ENCODE measurements around the gene JAML. TPM values are rescaled to one million over a fixed set of nuclear protein-coding genes. Genes with fewer than 3 reads are reported as not detected.

JAML gene
- total RNA-seq, 1 donor from 2014 or later = 0.13 TPM

- DNase-seq (ENCODE audit: low read depth, low spot score) = no peak
Observed at GRCh38 chr11:118168751-118169150, 56.1 kb downstream of the JAML start.

- DNase-seq (ENCODE audit: low read depth, low spot score) = no peak
Observed at GRCh38 chr11:118168316-118168715, 56.5 kb downstream of the JAML start.

- DNase-seq (ENCODE audit: low read depth, low spot score) = no peak
Observed at GRCh38 chr11:118167906-118168305, 56.9 kb downstream of the JAML start.

- no peak for DNase-seq (ENCODE audit: low read depth, low spot score)
Observed at GRCh38 chr11:118167253-118167652, 57.6 kb downstream of the JAML start.

GRCh38 chr11:118166641-118167040 lies 58.2 kb downstream of the JAML start:
- DNase-seq (ENCODE audit: low read depth, low spot score) = no peak

GRCh38 chr11:118164885-118165284 lies 59.9 kb downstream of the JAML start:
- DNase-seq (ENCODE audit: low read depth, low spot score) = no peak

- DNase-seq (ENCODE audit: low read depth, low spot score) = no peak
Observed at GRCh38 chr11:118163494-118163893, 61.3 kb downstream of the JAML start.

GRCh38 chr11:118162846-118163245 lies 62.0 kb downstream of the JAML start:
- DNase-seq (ENCODE audit: low read depth, low spot score) = no peak

- no peak for DNase-seq (ENCODE audit: low read depth, low spot score)
Observed at GRCh38 chr11:118161786-118162185, 63.0 kb downstream of the JAML start.

GRCh38 chr11:118157186-118157895 lies 67.5 kb downstream of the JAML start:
- DNase-seq (ENCODE audit: low read depth, low spot score) = no peak

- no peak for DNase-seq (ENCODE audit: low read depth, low spot score)
Observed at GRCh38 chr11:118156531-118157185, 68.2 kb downstream of the JAML start.

GRCh38 chr11:118155776-118156530 lies 68.9 kb downstream of the JAML start:
- DNase-seq (ENCODE audit: low read depth, low spot score) = no peak

- DNase-seq (ENCODE audit: low read depth, low spot score) = no peak
Observed at GRCh38 chr11:118154641-118155040, 70.2 kb downstream of the JAML start.

GRCh38 chr11:118153976-118154375 lies 70.8 kb downstream of the JAML start:
- no peak for DNase-seq (ENCODE audit: low read depth, low spot score)

- DNase-seq (ENCODE audit: low read depth, low spot score) = no peak
Observed at GRCh38 chr11:118153516-118153915, 71.3 kb downstream of the JAML start.

GRCh38 chr11:118152552-118153471 lies 72.0 kb downstream of the JAML start, which contains the start of gene SCN4B:
TSS of gene SCN4B (minus strand) at chr11:118152823. CDS start at chr11:118152673, 150 bp downstream.
- DNase-seq (ENCODE audit: low read depth, low spot score) = no peak

GRCh38 chr11:118152020-118152551 lies 72.7 kb downstream of the JAML start:
- no peak for DNase-seq (ENCODE audit: low read depth, low spot score)

- no peak for DNase-seq (ENCODE audit: low read depth, low spot score)
Observed at GRCh38 chr11:118151431-118151830, 73.4 kb downstream of the JAML start.

- DNase-seq (ENCODE audit: low read depth, low spot score) = no peak
Observed at GRCh38 chr11:118149493-118149892, 75.3 kb downstream of the JAML start.

- DNase-seq (ENCODE audit: low read depth, low spot score) = no peak
Observed at GRCh38 chr11:118148856-118149255, 76.0 kb downstream of the JAML start.

- DNase-seq (ENCODE audit: low read depth, low spot score) = no peak
Observed at GRCh38 chr11:118148240-118148639, 76.6 kb downstream of the JAML start.
